DMS53 (cell line): Measurements from ENCODE around the gene AKAP3.

Experiments used
- DNase-seq: peaks from one replicate; lab custom pipeline; 2025; lab: John Stamatoyannopoulos, UW

Gene AKAP3

DNA sequence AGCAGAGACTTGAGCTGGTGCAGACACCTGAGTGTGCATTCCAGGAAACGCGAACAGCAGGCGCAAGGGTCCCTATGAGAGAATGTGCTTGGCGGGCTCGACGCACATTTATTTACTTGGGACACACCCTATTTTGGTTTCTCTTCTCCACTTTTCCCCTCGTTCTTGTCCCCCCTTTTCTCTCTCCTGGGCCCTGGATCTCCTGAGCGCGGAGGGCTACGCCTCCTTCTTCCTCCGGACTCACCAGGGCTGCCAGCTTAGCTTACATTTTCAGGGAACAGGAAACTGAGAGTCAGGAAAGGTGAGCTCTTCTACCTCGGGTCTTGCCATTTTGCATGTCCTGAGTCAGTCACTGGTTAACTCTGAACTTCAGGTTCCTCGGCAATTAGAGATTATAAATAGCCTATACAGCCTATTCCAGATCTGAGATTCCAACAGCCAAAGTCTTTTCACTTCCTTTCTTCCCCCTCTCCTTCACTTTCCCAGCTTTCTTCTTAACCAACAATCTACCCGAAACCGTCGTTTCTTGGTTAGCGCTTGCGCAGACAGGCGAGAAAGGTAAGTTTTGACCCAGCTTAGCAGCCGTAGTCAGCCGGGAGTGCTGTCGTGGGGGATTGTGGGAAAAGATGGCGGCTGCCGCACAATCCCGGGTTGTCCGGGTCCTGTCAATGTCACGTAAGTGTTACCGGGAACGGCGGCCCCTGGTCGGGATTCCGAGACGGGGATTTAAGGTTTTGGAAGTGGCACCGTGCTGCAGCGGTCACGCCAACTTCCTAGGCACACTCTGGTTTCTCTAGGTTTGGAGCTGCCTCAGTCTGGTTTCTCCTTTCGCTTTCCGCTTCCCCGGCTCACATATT lies at the start of gene AKAP3, which contains the start of gene NDUFA9:
Gene AKAP3, minus strand, starts transcription at position 551 of the 857 bp plus-strand sequence. CDS start 10,855 bp downstream, outside the sequence.
Gene NDUFA9, plus strand, starts transcription at position 614 of the 857 bp plus-strand sequence. Its CDS starts 13 bp downstream, at position 627.
- peak; percentile 100 for DNase-seq

DNA sequence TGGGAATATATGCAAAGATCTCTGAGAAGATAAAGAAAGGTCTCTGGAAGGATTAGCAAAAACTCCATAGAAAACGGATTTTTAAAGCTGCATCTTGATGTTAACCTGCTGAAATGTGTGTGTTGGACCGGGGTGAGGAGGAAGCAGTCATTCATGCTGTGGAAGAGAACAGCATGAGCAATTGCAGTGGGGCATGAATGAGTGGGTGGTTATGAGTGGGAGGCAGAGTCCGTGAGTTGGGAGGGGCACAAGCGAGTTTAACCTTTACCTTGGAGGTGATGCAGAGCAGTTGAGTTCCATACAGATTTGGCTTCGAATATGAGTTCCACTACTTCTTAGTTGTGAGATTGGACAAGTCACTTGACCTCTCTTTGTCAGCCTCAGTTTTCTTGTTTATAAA lies 41.9 kb upstream of the AKAP3 start:
- DNase-seq = no peak

DNA sequence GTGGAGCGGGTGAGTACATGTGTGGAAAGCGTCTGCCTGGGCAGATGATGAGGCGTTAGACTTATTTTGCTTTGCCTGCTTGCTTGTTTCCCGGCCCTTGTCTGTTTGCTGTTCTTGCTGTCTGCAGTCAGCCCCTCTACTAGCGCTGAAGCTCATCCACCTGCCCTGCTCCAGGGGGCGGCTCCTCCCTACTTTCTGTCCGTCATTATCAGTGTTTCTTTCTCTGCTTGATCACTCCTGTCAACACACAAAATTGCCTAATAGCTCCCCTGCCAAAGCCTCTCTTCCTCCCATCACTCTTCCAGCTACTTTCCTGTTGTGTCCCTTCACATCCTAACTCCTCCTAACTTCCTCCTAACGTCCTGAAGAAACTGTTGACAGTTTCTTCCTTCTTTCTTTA lies 36.5 kb upstream of the AKAP3 start:
- no peak for DNase-seq

DNA sequence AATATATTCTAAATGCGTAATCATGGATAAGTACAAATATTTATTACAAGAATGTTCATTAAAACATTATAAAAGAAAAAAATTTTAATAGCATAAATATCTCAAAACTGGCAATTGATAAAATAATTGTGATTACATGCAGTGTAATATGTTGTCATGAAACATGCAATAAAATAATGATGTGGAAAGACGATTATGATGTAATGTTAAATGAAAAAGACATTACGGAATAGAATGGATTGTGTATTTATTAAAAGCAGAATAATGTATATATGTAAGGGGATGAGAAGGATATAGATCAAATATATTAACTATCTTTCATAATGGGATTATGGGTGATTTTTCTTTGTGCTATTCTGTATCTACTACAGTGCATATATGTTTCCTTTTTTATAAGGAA lies 32.9 kb upstream of the AKAP3 start:
- no peak for DNase-seq

DNA sequence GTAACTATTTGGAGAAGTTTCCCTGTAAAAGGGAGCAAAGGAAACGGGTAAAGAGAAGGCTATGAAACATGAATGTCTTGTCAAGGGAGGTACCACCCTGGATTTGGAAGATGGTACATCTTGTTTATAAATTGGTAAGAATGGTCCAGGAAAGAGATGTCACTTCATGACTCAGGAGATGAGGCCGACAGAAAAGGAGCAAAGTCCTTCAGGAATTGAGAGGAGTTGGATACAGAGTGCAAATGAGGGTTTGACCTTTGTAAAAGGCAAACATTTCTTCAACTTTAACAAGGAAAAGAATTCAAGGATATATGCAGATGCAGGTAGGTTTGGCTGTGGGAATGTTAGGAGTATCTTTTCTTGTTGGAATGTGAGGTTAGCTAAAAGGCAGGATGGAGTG lies 30.9 kb upstream of the AKAP3 start:
- DNase-seq = no peak

DNA sequence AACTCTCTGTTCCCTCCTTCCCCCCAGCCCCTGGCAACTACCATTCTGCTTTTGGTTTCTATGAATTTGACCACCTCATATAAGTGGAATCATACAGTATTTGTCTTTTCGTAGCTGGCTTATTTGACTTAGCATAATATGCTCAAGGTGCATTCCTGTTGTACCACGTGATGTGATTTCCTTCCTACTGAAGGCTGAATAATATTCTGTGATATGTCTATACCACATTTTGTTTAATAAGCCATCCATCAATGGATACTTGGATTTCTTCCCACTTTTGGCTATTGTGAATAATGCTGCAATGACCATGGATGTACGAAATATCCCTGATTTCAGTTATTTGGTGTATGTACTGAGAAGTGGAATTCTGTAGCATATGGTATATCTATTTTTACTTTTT lies 16.4 kb upstream of the AKAP3 start:
- DNase-seq = no peak

DNA sequence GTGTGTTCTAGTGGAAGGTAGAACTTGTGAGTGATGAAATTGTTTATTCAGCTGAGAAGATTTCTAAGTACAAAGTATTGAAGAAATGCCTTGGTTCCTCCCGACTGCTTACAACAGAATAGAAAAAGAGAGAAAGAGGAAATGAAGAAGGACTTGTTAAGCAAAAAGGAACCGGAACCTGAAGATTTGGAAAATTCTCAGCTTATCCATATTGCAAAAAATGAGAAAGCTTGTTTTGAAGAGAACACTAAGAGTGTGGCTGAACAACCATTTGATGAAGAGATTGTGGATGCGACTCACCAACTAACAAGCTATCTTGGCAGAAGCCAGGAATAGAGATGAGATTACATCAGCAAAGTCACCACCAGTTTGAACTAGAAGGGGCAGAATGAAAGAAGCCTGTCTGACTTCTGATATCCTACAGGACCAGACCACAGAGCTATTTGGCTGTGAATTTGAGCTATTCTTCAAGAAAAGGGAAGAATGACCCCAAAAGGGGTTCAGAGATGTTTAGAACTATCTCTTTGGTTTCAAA lies 15.2 kb upstream of the AKAP3 start:
- peak; percentile 67 for DNase-seq

DNA sequence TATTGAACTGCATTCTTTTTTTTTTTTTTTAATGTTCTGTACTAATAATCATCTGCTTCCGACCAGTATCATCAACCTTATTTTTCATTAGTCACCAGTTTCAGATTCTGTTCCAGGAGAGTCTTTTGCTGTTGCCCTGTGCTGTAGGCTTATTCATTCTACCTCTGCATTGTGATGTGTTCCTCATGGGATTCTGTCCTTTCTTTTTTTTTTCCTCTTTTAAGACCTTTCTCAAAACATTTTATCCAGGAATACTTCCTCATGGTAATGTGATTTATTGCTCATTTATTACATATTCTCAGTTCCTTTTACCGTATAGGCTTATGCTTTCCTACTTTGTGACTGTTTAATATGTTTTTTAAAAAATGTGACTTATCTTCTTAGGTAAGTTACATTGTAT lies 4.8 kb upstream of the AKAP3 start:
- DNase-seq = no peak

DNA sequence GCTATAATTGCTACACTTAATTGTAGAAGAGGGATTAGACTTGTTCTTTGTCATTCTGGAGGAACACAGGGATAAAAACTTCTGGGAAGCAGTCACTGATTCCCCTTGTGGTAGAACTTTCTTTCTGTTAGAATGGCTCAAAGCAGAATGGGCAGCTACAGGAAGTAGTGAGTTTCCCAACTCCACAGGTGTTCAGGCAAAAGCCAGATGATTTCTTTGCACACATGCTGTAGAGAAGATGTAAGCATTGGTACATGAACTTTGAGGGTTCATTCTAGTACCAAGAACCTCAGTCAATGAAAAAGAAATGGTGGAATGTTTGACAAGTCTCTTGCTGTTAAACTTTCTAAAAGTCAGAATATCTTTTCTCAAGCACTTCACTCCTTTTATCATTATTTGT lies 4.4 kb upstream of the AKAP3 start:
- DNase-seq = no peak

DNA sequence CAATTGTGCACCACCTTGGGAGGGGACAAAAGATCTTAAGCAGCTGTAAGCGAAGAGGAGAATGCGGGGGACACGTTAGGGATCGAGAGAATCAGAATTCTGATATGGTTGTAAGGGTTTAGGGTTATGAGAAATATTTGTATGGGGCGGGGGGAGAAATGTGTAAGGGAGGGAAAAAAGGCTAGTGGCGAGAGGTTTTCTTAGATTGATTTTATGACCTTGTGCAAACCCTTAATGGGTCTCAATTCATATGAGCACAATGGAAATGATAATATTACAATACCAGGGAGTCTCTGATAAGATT lies 459 bp upstream of the AKAP3 start:
- DNase-seq = no peak

DNA sequence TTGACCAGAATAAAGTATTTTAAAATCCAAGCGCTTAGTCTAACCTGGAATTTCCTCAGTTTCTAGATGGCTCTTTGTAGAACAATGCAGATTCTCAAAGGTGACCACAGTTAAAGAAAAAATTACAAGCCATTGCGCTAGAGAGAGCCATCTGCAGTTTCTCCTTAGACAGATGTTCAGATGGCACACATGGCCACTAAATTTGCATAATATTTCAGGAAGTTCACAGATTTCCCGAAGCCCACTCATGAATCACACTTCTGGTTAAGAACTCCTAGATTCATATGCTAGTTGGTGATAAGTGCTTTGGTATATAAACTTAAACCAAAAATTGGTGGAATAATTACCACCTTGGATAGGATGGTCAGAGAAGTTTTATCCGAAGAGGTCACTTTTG lies 749 bp downstream of the AKAP3 start:
- peak; percentile 95 for DNase-seq

DNA sequence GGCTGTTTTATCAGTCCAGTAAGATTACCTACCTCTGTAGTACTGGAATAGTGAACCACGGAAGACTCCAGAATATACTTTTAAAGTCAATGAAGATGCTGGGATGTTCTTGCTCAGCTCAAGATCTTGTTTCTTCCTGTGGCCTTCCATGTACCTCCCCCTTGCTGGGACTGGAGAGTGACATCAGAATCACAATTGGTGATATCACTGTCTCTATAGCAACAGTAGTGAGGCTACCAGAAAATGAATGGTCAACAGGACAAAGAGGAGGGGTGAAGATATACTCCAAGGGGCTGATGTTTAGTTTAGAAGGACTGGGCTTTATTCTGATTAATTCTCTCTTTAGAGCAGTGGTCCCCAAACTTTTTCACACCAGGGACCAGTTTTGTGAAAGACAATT lies 3.8 kb downstream of the AKAP3 start:
- peak; percentile 79 for DNase-seq

DNA sequence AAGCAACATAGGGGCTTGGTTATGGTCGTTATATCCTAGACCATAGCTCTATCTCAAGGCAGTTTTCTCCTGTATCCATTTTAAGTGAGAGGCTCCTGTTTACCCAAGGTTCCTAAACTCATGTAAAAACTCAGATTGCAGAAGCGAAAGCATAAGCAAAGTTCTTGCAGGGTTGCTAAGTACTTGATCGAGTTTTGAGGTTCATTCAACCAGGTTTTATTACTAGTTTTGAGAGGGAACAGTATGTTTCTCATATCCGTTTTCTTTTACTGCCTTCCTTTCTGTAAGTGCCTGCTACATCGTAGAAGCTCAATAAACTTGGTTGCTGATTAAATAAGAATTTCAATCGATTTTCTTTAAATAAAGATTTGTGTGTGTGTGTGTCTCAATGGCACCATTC lies 5.1 kb downstream of the AKAP3 start:
- DNase-seq = no peak

DNA sequence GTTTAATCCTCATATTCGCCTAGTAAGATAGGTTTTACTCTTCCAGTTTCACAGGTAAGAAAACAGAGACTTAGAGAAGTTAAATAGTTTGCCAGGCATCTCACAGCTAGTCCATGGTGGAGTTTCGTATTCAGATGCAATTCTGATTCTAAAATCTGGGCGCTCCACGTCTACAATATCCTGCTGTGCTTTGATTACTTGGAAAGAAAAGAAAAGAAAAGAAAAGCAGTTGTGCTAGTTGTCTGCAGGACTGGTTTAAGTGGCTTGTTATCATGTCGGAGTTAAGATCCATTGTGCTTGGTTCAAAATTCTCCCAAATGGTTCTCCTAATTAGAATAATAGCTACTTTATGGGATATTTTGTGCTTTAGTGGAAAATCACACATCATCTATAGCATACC lies 18.6 kb downstream of the AKAP3 start:
- no peak for DNase-seq

DNA sequence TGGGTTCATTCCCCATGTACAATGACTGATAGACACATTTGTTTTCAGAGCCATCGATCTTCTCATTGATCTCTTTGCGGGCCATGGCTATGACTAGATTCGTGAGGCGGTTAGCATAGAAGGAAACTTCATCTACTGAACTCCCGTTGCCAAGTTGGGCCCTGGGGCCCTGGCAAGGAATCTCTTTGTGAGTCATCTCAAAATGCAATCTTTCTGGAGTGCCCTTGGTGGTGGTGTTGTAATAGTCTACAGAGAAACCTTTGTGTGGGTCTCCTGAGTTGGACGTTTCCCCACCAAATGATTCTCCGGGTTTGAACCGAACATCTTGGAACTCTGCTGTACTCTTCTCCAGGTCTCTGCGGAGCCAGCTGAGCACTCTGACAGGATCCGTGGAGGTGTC lies 20.4 kb downstream of the AKAP3 start:
- DNase-seq = no peak

DNA sequence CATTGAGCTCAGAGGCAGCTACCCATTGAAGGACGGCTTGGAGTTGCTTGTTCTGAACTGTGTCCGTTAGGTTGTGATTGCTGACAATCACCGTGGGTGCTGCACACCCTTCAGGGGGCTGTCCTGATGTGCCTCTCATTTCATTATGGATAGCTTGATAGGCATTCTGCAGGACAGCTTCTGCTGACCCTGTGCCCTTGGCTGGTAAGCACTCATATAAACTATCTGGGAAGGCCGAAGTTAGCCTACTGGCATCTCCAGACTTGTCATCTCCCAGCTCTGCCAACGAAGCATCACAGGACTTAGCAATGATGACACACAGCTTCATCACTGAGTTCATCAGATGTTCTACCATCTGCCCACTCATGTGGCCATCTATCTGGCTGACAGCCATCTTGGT lies 22.3 kb downstream of the AKAP3 start:
- no peak for DNase-seq

DNA sequence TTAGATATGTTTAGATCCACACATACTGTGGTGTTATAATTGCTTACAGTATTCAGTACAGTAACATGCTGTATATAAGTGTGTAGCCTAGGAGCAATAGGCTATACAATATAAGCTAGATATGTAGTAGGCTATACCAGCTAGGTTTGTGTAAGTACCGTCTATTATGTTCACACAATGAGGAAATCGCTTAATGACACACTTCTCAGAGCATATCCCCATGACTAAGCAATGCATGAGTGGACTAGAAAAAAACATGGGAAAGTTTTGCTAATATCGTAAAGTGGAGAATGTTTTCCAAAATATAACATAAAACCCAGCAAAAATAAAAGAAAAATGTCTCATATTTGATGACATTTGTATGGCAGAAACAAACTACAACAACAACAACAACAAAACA lies 27.3 kb downstream of the AKAP3 start:
- peak; percentile 80 for DNase-seq

DNA sequence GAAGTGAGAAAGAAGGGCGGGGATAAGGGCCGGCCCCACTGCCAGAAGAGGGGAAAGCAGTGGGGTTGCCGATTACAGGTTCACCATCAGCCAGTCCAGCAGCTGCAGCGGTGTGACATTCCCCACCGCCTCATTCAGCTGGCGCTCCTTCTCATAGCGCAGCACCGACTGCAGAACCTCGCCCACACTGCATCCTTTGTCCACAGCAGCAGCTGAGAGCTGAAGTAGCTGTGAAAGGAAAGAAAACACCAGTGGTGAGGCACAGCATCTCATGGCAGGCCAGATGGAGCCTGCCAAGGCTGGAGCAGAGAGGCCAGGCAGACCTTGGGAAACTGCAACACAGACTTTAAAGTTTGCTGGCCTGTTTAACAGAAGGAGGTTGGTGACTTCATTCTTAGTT lies 33.2 kb downstream of the AKAP3 start:
- DNase-seq = no peak

DNA sequence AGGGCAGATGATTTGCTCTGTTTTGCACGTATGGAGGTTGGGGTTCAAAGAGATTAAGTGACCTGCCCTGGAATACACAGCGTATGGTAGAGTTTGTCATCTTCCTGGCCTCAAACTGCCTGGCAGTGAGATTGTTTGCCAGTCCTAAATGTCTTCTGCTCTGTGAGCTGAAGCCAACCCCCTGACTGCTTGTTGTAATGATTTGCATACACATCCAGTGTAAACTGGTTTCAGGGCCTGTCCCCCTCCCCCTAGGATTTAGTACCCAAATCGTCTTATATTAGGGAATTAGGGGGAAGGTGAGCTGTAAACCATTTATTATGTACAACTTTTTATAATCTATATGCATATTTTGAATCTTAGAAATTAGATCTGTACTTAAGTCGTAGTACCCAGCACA lies 38.4 kb downstream of the AKAP3 start:
- no peak for DNase-seq

DNA sequence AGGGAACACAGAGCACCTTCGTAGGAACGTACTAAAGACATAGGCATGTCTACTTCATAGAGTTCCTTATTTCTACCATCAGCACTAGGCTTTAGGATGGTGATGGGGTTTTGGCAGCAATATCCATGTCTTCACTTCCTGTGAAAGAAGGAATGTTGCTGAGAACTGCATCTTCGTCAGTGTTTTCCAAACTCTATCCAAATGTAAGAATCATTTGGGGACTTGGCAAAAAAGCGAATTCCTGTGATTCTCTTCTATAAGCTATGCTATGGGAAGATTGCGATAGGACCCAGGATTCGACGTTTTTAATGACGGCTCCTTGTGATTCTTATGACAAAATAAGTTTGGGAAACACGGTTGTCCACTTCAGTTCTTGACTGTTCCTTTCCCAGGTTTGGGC lies 39.8 kb downstream of the AKAP3 start:
- no peak for DNase-seq

DNA sequence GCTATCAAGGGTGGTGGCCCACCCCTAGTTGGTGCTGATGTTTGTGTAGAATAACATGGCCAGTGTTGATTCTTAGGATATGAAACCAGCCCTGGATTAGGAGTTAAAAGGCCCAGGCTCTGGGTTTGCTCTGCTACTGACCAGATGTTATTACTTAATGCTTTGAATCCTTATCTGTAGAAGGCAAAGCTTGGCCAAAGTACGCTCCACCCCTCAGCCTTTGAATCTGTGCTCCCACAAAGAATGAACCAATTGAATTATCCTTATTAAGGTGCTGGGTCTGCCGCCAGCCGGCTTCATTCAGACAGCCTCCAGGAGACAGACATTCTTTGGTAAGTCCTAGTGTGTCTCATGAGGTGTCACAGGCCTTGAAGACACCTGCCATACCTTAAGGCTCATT lies 41.8 kb downstream of the AKAP3 start:
- no peak for DNase-seq

DNA sequence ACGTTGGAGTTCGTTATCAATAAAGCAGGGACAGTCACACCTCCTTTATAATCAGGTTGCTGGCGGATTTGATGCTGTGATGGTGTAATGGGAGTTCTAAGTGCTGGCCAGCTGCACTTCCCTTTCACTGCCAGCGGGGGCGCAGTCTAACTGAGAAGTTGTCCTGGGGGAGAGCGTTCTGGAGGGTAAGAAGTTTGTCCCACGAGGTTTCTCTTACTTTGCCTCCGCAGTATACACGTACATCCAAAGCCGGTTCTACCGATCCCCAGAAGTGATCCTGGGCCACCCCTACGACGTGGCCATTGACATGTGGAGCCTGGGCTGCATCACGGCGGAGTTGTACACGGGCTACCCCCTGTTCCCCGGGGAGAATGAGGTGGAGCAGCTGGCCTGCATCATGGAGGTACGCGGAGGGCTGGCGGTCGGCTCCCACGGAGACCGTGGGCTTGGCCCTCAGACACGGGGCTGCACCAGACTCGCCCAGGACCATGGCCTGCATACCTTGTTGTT lies 44.1 kb downstream of the AKAP3 start:
- peak; percentile 100 for DNase-seq

DNA sequence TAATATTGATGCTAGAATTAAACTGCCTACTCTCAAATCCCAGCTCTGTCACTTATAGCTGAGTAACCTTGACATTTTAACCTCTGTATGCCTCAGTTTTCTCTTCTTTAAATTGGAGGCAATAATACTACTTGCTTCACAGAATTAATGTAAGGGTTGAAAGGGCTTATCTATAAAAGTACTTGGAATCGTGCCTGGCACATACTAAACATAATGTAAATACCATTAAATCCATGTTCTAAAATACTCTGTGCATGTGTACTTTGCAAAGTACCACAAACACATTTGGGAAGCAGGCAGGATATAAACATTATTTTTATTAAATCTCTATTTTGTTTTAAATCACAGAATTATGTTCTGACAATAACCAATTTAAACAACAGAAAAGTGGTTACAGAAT lies 44.9 kb downstream of the AKAP3 start:
- DNase-seq = no peak

DNA sequence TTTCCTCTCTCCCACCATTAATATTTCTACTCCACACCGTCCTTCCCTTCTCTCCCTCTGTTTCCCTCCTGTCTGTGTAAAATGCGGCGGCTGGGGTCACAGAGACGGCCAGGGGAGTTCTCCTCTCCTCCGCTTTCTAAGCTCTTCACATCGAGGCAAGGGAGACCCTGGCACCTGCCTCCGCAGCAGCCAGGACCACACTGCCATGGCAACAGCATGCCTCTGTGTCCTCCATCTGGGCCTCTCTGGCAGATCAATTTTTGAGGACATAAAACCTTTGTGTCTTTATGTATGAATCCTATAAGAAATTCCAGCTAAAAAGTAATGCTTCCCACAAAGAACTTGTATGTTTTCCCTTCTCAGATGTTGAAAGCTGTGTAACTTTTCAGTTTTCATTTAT lies 45.4 kb downstream of the AKAP3 start:
- DNase-seq = no peak
